Endothelial cell (in vitro differentiated cells): ENCODE results near the gene CCDC6. TPM values are rescaled to one million over a fixed set of nuclear protein-coding genes. Genes with fewer than 3 reads are reported as not detected.
"Not testable (repeated sequence)": the region's sequence is repeated elsewhere in the genome, so short reads cannot be mapped to it uniquely, and the experiment has no call there.

Experiments
- DNase-seq: peaks from one replicate; pipeline ENCODE4 v3.0.0; 2021; ENCODE audit warnings: low spot score
- H3K27ac Mint-ChIP-seq: one replicate; pipeline ENCODE4 v1.8.0; 2021; ENCODE audit warnings: mixed read lengths, inconsistent platforms; ENCODE audit not compliant: unreplicated experiment
- H3K27me3 Mint-ChIP-seq: one replicate; pipeline ENCODE4 v1.8.0; 2021; ENCODE audit warnings: mild to moderate bottlenecking, moderate library complexity, mixed read lengths, inconsistent platforms; ENCODE audit not compliant: unreplicated experiment
- H3K36me3 Mint-ChIP-seq: one replicate; pipeline ENCODE4 v1.8.0; 2021; ENCODE audit warnings: mild to moderate bottlenecking, low read depth, mixed read lengths, inconsistent platforms; ENCODE audit not compliant: unreplicated experiment
- H3K4me1 Mint-ChIP-seq: one replicate; pipeline ENCODE4 v1.8.0; 2021; ENCODE audit warnings: mild to moderate bottlenecking, mixed read lengths, inconsistent platforms; ENCODE audit not compliant: unreplicated experiment
- H3K4me3 Mint-ChIP-seq: one replicate; pipeline ENCODE4 v1.8.0; 2021; ENCODE audit warnings: mild to moderate bottlenecking, mixed read lengths, inconsistent platforms; ENCODE audit not compliant: unreplicated experiment
- H3K9me3 Mint-ChIP-seq: one replicate; pipeline ENCODE4 v1.8.0; 2021; ENCODE audit warnings: mixed read lengths, inconsistent platforms; ENCODE audit not compliant: unreplicated experiment
- total RNA-seq: library from RNA; stranded (reverse); fragmentation: NEBNext Ultra II Directional; extraction: Animal tissue kit (Norgen Biotek cat#: 25700); gene quantifications from one replicate; pipeline ENCODE4 v1.2.1, GENCODE V29; 2021; ENCODE audit not compliant: unreplicated experiment
- TF ChIP-seq, protein P1 (sequence below): fragments of 200-600 bp; sonication (generic); IDR thresholded peaks from one replicate; pipeline ENCODE4 v1.5.0; 2021; ENCODE audit warnings: antibody characterized with exemption; ENCODE audit not compliant: unreplicated experiment

The CCDC6 gene
- total RNA-seq, 1 donor from 2014 or later = 27.7 TPM

DNA sequence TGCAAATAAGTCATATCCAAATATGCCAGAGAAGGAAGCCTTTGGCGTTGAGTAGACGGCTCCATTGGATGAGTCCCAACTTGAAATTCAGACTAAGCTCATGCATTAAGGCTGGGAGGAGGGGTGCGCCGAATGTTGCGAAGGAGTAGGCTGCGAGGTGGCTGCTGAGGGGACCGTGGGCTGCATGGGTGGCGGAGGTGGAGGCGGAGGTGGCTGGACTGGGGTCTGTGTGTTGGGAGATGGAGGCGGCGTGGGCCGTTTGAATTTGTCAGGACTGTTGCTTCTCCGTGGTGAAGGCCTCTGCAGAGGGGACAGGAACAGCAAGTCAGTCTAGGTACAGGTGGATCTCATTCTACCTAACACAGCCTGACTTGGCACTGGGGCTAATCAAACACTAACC lies 113.5 kb downstream of the CCDC6 start:
- peaks cover 14% of the 10 kb centered on the region for H3K36me3 Mint-ChIP-seq
- TF ChIP-seq, protein P1, sequence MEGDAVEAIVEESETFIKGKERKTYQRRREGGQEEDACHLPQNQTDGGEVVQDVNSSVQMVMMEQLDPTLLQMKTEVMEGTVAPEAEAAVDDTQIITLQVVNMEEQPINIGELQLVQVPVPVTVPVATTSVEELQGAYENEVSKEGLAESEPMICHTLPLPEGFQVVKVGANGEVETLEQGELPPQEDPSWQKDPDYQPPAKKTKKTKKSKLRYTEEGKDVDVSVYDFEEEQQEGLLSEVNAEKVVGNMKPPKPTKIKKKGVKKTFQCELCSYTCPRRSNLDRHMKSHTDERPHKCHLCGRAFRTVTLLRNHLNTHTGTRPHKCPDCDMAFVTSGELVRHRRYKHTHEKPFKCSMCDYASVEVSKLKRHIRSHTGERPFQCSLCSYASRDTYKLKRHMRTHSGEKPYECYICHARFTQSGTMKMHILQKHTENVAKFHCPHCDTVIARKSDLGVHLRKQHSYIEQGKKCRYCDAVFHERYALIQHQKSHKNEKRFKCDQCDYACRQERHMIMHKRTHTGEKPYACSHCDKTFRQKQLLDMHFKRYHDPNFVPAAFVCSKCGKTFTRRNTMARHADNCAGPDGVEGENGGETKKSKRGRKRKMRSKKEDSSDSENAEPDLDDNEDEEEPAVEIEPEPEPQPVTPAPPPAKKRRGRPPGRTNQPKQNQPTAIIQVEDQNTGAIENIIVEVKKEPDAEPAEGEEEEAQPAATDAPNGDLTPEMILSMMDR = no peak

DNA sequence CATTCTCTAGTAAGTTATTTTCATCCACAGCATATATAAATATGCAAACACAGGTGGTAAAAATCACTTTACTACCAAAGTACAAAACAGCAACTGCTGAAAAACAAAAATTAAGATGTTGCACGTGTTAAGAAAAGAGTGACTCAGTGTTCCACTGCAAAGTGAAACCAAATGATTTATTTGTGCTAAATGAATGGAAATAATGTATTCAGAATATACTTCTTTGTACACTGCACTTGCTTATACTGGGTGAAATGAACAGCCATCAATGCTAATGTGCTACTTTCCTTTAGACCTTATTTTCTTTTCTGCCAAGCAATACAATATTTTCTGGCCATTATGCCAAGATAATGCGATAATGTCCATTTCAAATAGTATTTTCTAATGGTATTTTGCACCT lies 114.8 kb downstream of the CCDC6 start:
- Mint-ChIP-seq H3K27ac (no peak overlapping the region), H3K4me3 (no peak overlapping the region), H3K36me3 (peaks cover 6% of the 10 kb centered on the region), H3K4me1 (no peaks in the 10 kb centered on the region), H3K27me3 (no peaks in the 10 kb centered on the region), H3K9me3 (no peaks in the 10 kb centered on the region)
- TF ChIP-seq, protein P1 = no peak
- no peak for DNase-seq

More for the DNA sequence above, 113.5 kb downstream of the CCDC6 start:
- Mint-ChIP-seq H3K4me1 (no peaks in the 10 kb centered on the region), H3K4me3 (no peak overlapping the region), H3K27ac (no peak overlapping the region), H3K9me3 (no peaks in the 10 kb centered on the region), H3K27me3 (no peaks in the 10 kb centered on the region)
- no peak for DNase-seq

DNA sequence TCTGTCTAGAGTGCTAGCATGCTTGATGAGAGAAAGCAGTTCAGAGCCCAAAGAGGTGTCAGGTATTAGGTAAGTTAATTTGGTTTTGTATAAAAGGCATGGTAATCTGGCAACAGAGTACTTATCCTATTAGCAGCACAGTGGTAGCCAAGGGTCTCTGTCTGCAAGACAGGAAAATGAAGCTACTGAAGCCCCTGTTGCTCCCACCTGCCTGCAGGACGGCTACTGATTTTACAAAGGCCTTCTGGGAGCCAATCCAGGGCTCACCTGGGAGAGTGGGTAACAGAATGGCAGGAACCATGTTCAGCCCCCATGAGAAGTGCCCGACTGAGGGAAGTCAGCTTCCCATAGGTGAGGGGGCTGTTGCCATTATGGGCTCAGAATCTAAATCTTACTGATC lies 116.3 kb downstream of the CCDC6 start:
- not testable (repeated sequence) for H3K27me3 Mint-ChIP-seq, H3K27ac Mint-ChIP-seq, H3K4me1 Mint-ChIP-seq, H3K9me3 Mint-ChIP-seq, DNase-seq, H3K4me3 Mint-ChIP-seq, H3K36me3 Mint-ChIP-seq

DNA sequence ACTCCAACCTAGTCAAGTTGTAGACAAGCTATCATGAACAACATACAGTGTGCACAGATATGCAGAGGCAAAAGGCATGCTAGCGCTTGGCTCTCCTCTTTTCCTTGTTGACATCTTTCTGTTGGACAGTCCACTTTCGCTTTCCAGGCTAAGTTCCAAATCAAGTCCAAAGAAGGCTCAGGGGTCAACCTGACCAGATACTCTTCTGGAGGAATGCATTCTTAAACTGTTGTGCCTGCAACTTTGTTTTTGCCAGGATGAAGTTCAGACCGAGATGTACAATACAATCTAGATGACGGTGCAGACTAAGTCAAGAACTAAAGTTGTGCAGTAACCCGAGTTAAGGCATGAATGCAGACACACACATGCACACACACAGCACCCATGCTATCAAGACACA lies 117.4 kb downstream of the CCDC6 start:
- H3K27me3 Mint-ChIP-seq, H3K36me3 Mint-ChIP-seq, H3K4me1 Mint-ChIP-seq, H3K9me3 Mint-ChIP-seq, H3K4me3 Mint-ChIP-seq, DNase-seq, H3K27ac Mint-ChIP-seq: not testable (repeated sequence)

DNA sequence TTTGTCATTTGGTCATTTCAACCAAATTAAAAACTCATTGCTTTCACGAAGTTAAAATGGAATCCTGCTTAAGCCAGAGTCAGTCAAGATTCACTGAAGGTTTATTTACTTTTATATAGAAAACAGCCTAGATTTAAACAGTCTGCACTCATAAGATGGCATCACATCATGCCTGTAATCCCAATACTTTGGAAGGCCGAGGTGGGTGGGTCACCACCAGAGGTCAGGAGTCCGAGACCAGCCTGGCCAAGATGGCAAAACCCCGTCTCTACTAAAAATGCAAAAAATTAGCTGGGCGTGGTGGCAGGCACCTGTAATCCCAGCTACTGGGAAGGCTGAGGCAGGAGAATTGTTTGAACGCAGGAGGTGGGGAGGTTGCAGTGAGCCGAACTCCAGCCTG lies 119.3 kb downstream of the CCDC6 start:
- not testable (repeated sequence) for H3K4me1 Mint-ChIP-seq, H3K9me3 Mint-ChIP-seq, DNase-seq, H3K27me3 Mint-ChIP-seq, H3K36me3 Mint-ChIP-seq, H3K4me3 Mint-ChIP-seq, H3K27ac Mint-ChIP-seq

DNA sequence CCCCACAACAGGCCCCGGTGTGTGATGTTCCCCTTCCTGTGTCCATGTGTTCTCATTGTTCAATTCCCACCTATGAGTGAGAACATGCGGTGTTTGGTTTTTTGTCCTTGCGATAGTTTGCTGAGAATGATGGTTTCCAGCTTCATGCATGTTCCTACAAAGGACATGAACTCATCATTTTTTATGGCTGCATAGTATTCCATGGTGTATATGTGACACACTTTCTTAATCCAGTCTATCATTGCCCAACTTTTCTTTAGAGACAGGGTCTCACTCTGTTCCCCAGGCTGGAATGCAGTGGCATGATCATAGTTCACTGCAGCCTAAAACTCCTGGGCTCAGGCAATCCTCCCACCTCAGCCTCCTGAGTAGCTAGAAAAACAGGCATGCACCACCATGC lies 120.9 kb downstream of the CCDC6 start:
- not testable (repeated sequence) for H3K4me3 Mint-ChIP-seq, H3K27ac Mint-ChIP-seq, H3K9me3 Mint-ChIP-seq, H3K4me1 Mint-ChIP-seq, DNase-seq, H3K27me3 Mint-ChIP-seq, H3K36me3 Mint-ChIP-seq

DNA sequence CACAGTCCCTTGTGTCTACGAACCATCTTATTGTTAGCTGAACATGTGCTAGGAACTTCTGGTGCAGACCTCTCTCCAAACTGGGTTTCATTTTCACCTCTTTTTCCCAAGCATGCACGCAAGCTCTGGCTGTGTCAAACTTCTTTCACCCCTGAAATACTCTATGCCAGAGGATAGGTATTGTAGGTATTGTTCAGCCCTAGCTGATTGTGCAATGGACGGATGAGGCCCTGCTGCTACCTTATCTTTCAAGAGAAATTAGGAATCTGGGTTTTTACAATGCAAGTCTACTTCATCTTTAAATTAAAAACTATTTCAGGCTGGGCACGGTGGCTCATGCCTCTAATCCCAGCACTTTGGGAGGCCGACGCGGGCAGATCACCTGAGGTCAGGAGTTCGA lies 124.8 kb downstream of the CCDC6 start:
- TF ChIP-seq, protein P1 = no peak

More for the DNA sequence above, 124.8 kb downstream of the CCDC6 start:
- no peak overlapping the region for H3K4me3 Mint-ChIP-seq
- H3K9me3 Mint-ChIP-seq = peaks cover 6% of the 10 kb centered on the region
- no peak overlapping the region for H3K27ac Mint-ChIP-seq
- peaks cover under 1% of the 10 kb centered on the region for H3K27me3 Mint-ChIP-seq
- peaks cover 6% of the 10 kb centered on the region for H3K36me3 Mint-ChIP-seq
- H3K4me1 Mint-ChIP-seq = no peaks in the 10 kb centered on the region
- no peak for DNase-seq
